ENCODE data around the gene CLK2. TPM values are rescaled to one million over a fixed set of nuclear protein-coding genes. Genes with fewer than 3 reads are reported as not detected.
A peak's percentile ranks its signal among the peaks of the same experiment; 100 is the strongest.

CLK2 gene
- total RNA-seq, 4 donors from 2014 or later, result 17.6 to 32.0 (median 25.3) TPM

- DNase-seq (ENCODE audit: extremely low spot score), result no peak
- intact Hi-C loops (cut with DNase I), result no loop called here
Measured at GRCh38 chr1:155296661-155297060, 23.4 kb upstream of the CLK2 start.

GRCh38 chr1:155295942-155296267 lies 22.6 kb upstream of the CLK2 start:
- intact Hi-C loops (cut with DNase I), result no loop called here
- Histone ChIP-seq H3K9me3 (no peaks in the 10 kb centered on the region), H3K36me3 (no peaks in the 10 kb centered on the region), H3K4me3 (no peak overlapping the region), H3K4me1 (peaks cover 8 to 13% (median 12%) of the 10 kb centered on the region in 4 donors), H3K27me3 (peaks cover 0 to 49% (median 12%) of the 10 kb centered on the region in 4 donors), H3K27ac (replicated peaks in 1 of 4) (no peak overlapping the region)
- 86% methylated on average over 7 of the region's 7 CpGs for WGBS
- TF ChIP-seq CTCF (IDR thresholded peaks at IDR 0.05), result no peak
- no peak for TF ChIP-seq POLR2A (IDR thresholded peaks at IDR 0.05; ENCODE audit: low read depth)
- TF ChIP-seq EP300 (IDR thresholded peaks at IDR 0.05), result no peak
- no peak for TF ChIP-seq POLR2AphosphoS5 (IDR thresholded peaks at IDR 0.05)
- DNase-seq (ENCODE audit: extremely low spot score), result no peak

More at GRCh38 chr1:155296661-155297060, 23.4 kb upstream of the CLK2 start:
- peaks cover 0 to 49% (median 12%) of the 10 kb centered on the region in 4 donors for H3K27me3 ChIP-seq
- H3K27ac ChIP-seq (replicated peaks in 1 of 4), result no peak overlapping the region
- WGBS, result 88% methylated on average over 3 of the region's 3 CpGs
- TF ChIP-seq POLR2A (IDR thresholded peaks at IDR 0.05; ENCODE audit: low read depth) (no peak), EP300 (IDR thresholded peaks at IDR 0.05) (no peak), POLR2AphosphoS5 (IDR thresholded peaks at IDR 0.05) (no peak), CTCF (IDR thresholded peaks at IDR 0.05) (no peak)
- no peak overlapping the region for H3K4me3 ChIP-seq
- peaks cover 8 to 13% (median 12%) of the 10 kb centered on the region in 4 donors for H3K4me1 ChIP-seq
- H3K9me3 ChIP-seq, result no peaks in the 10 kb centered on the region
- no peaks in the 10 kb centered on the region for H3K36me3 ChIP-seq

- H3K4me1 ChIP-seq, result peaks cover 8 to 13% (median 12%) of the 10 kb centered on the region in 4 donors
- no peaks in the 10 kb centered on the region for H3K36me3 ChIP-seq
- H3K9me3 ChIP-seq, result no peaks in the 10 kb centered on the region
- WGBS, result 16% methylated on average over 23 of the region's 47 CpGs
- H3K27ac ChIP-seq (replicated peaks in 1 of 4), result no peak overlapping the region
- peak overlapping the region; percentile 16 to 40 (median 24) for H3K4me3 ChIP-seq
- intact Hi-C loops (cut with DNase I), result no loop called here
- peaks cover 0 to 49% (median 12%) of the 10 kb centered on the region in 4 donors for H3K27me3 ChIP-seq
- no peak for DNase-seq (ENCODE audit: extremely low spot score)
- TF ChIP-seq CTCF (IDR thresholded peaks at IDR 0.05), result no peak
- no peak for TF ChIP-seq POLR2A (IDR thresholded peaks at IDR 0.05; ENCODE audit: low read depth)
- no peak for TF ChIP-seq POLR2AphosphoS5 (IDR thresholded peaks at IDR 0.05)
Measured at GRCh38 chr1:155295183-155295941, 22.1 kb upstream of the CLK2 start.

- Histone ChIP-seq H3K27me3 (peaks cover 0 to 49% (median 12%) of the 10 kb centered on the region in 4 donors), H3K27ac (replicated peaks in 1 of 4) (no peak overlapping the region), H3K36me3 (no peaks in the 10 kb centered on the region), H3K9me3 (no peaks in the 10 kb centered on the region), H3K4me1 (peaks cover 8 to 13% (median 12%) of the 10 kb centered on the region in 4 donors), H3K4me3 (peak overlapping the region; percentile 16 to 40 (median 24))
- TF ChIP-seq EP300 (IDR thresholded peaks at IDR 0.05) (no peak), POLR2AphosphoS5 (IDR thresholded peaks at IDR 0.05) (no peak), CTCF (IDR thresholded peaks at IDR 0.05) (no peak), POLR2A (IDR thresholded peaks at IDR 0.05; ENCODE audit: low read depth) (no peak)
- intact Hi-C loops (cut with DNase I), result no loop called here
- no peak for DNase-seq (ENCODE audit: extremely low spot score)
- 86% methylated on average over 2 of the region's 46 CpGs for WGBS
Measured at GRCh38 chr1:155294520-155295182, 21.3 kb upstream of the CLK2 start.

Measured in esophagus muscularis mucosa (tissue), 4 donors.